NCI-H2107 treated with DMSO at 0.1 percent for 48 hours (cell line): ENCODE results near the gene NCF4.

Source experiments
- DNase-seq: peaks from one replicate; lab custom pipeline; 2025; ENCODE audit not compliant: unreplicated experiment; lab: John Stamatoyannopoulos, UW

NCF4 gene

DNA sequence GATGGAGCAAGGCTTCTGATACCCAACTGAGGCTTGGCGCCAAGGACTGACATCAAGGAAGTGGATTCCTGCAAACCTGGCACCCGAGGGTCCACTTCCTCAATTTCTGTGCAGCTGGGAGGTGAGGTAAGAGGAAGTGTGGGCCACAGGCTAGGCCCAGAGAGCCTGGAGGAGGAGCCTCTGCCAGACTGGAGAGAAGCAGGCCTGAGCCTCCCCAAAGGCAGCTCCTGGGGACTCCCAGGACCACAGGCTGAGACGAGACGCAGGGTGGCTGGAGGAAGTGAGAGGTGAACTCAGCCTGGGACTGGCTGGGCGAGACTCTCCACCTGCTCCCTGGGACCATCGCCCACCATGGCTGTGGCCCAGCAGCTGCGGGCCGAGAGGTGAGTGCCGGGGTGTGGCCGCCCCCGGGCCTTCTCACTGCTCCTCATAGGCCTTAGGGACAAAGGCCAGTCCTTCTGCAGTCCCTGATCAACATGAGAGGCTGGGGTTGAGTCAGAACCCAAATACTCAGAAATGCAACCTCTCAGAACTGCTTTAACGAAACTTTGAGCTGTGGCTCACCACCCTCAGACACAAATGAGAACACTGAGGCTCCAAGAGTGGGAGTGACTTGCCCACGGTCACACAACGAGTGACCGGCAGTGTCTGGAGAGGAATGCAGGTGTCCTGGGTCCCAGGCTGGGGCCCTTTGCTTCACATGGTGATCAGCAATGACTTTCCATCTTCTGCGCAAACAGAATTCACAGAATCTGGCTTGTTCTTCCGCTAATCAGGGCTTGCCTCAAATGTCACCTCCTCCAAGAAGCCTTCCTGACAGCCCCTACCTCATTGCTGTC is at the start of gene NCF4:
NCF4 (plus strand) TSS at position 186 of the 839 bp plus-strand sequence; CDS start at position 352, 166 bp downstream.
- DNase-seq = no peak

DNA sequence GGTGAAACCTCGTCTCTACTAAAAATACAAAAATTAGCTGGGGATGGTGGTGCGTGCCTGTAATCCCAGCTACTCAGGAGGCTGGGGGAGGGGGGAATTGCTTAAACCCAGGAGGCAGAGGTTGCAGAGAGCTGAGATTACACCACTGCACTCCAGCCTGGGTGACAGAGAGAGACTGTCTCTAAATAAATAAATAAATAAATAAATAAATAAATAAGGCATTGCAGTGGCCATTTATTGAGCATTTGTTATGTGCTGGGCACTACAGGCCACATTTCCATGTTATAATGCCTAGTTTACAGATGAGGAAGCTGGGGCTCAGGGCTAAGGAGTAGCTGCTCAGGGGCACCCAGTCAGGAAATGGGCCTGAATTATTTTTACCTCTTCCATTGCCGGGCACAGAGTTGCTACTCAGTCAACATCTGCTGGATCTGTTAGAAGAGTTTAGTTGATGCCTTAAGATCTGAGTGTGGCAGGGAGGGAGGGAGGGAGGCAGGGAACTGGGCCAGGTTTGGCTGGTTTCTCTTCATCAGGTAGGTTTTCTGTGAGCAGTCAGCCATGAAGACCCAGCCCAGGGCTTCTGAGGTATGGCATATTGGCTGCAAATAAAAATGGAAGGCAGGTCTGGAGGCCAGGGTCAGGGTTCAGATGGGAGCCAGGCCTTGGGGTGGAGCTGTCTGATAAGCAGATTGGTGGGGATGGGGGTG is 49.6 kb upstream of the NCF4 start:
- no peak for DNase-seq

DNA sequence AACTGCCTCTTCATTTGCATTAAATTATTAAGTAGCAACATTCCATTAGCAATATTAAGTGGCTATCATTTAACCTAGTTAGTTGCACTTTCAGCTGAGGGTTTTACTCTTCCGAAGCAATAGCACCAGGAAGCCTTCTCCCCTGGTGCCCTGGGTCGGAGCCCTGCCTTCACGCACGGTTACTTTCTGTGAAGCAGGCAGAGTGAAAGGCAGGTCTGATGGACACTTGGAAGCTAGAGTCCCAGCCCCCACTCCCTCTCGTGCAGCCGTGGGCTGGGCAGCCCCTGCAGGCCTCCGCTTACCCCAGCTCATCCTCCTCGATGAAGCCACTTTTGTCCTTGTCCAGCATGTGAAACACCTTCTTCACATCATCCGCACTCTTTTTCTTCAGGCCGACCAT is 46.0 kb upstream of the NCF4 start:
- no peak for DNase-seq

DNA sequence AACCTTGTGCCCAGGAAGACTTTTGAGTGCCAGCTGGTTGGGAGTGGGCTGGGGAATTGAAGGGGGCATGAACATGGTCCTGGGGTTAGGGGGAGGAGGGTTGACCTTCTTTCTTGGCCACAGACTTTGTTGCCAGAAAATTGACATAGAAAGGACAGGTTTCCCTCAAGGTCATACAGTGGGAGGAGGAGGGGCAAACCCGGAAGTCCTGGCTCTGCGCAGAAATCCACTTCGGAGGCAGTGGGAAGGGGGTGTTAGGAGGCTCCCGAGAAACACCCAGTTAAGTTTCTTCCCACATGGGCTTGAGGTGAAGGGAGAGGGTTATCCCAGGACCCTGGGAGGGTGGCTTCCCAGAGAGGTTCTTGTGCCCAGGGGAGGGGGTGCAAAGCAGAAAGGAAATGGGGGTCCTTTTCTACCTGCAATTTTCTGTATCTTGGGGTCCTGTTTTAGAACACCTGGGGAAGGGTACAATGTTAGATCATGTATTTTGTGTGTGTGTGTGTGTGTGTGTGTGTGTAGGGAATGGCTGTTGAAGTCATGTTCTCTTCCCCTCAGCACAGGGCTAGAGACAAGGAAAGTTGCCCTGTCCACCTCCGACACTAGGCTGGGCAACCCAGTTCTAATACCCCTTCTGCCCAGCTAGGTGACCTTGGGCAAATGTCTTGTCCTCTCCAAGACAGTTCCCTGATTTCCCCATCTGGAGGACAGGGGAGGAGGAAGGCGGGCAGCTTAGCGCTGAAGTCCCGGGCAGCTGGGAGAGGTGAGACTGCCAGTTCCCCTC is 45.1 kb upstream of the NCF4 start:
- no peak for DNase-seq

DNA sequence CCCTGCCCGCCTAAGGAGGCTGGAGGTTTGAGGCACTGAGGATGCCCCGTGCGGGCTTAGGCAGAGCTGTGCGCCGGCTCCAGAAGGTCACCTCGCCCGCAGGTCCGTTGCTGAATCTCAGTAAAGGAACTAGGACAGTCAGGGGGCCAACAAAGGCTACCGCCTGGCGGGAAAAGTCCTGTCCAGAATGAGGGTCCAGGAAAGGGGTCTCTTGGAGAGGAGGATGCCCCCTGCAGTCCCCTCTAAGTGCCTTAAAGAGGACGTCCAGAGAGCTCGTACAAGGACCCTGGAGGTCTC is 44.5 kb upstream of the NCF4 start:
- no peak for DNase-seq

DNA sequence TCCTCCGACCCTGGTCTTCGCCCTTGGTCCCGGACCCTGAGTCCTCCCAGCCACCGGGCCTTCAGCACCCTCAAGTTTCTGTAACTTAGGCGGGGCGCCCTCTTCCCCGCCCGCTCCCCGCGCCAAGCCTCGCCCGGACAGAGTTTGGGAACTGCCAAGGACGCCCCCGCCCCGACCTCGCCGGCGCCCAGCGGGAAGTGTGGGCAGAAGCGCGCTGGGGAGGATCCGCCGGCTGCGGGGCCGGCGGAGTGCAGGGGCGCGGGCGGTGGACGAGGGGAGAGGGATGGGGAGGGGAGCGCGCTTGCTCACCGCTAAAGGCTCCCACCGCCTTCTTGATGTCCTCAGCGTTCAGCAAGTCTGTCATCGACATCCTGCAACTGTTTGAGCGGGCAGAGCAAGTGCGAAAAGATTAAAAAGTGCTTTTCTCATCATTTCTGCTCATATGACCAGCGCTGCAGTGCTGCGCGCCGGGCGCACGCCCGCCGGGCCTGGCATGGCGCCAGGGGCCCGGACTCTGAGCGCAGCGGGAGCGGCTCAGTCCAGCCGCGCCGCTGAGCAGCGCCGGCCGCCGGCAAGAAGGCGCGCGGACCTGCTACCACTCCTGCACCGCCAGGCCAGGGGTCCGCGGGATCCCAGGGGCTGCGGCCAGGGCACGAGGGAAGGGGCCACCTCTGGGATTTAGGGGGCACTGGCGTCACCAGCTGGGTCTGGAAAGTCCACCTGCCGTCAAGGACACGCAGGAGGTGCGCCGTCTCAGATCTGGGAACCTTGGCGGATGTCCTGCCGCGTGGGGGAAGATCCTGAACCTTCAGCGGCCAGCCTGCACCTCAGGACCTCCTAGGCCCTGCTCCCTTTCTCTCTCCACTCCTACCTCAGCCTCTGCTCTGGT is 43.9 kb upstream of the NCF4 start, which contains the start of gene PVALB:
PVALB (minus strand) TSS at position 400 of the 889 bp plus-strand sequence; CDS start at position 370, 30 bp downstream.
- DNase-seq = no peak

DNA sequence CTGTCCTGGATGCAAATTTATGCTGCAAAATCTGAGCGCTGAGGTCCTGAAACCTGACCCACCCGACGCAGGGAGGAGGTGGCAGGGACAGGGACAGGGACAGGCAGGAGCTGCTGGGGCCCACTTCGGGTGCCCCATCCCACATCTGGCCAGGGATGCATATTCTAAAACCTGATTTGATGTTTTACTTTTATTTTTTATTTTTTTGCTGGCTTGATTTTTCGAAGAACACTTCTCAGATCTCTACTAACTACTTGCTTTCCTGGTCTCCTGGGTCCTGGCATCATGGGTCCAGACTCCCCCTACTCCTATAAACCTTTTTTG is 43.3 kb upstream of the NCF4 start:
- DNase-seq = no peak

DNA sequence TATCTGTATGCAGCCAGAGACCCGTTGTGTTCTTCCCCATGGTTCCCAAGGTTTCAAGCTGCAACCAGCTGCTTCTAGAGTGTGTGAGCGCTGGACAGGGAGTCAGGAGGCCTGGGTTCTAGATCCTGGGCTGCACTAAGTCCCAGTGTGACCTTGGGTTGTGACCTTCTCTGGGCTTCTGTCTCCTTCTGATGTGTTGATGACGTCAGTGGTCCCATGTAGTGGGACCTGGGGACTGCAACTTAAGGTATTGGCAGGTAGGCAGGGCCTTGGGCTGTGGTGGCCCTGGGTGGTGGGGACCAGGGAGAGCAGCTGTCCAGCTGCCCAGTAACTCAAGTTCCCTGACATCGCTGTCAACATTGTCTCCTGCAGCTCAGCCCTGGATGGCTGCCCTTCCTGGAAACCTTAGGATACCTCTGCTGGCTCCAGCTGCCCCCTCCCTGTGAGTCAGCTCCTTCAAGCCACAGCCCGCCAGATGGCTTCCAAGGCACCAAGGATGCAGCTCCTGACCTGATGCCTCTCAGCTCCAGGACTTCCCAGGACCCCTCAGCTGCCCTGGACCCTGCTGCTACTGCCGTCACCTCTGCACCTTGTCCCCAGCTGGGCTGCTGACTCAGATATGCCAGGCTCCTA is 42.7 kb upstream of the NCF4 start:
- DNase-seq = no peak

DNA sequence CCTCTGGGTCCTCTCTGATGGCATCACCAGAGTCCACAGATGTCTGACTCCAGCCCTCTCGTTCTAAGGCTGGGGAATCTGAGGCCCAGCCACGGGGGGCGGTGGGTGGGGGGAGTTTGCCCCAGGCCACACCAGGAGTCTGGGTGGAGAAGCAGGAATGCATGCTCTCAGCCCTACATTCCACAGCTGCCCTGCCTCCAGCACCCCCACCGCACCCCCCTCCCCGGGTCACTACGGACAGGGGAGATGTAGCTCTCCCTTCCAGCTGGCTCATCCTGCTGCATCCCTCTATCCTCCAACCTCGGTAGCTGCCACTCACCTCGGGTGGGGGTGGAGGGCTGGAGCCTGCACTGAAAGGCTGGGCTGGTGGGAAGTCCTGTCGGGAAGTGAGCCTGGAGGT is 41.7 kb upstream of the NCF4 start:
- DNase-seq = no peak

DNA sequence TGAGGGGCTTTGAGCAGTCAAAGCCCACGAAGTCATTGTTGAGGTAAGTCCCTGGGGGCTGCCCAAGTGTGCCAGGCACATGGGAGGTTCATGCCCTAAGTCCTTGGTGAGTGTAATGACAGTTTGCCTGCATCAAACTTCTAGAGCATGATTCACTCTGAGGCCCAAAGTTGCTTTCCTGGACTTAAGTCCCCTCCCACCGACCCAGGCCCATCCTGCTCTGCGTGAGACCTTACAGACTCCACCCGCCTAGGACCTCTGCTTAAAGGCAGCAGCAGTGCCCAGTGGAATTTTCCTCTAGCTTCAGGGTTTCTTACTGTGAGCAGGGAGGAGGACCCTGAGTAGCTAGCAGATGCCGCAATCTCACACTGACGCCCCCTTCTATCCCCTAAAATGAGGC is 38.2 kb upstream of the NCF4 start:
- no peak for DNase-seq

DNA sequence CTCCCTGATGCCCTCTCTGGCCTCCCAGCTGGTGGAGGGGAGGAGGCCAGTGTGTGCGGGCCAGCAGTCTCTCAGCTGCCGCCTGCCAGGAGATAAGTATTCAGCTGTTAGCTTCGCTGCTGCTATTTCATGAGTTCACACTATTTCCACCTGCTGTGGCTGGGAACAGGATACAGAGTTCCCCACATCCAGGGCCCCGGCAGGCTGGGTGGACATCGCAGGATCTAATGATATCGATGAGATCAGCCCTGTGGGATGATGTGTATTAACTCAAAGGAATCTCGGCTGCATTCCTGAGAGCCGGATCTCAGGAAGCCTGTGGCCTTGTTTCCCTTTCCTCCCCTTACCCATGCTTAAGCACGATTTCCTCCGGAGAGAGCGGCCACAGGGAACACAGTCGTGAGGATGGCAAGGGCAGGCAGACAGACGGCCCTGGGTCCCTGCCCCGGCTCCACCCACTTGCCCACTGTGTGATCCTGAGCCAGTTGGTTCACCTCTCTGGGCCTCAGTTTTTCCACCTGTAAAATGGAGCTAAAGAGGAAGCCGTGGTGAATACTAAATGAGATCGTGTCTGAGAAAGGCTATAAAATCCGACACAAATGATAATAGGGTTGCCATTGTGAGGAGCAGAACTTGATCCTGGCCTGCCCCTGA is 37.5 kb upstream of the NCF4 start:
- DNase-seq = no peak

DNA sequence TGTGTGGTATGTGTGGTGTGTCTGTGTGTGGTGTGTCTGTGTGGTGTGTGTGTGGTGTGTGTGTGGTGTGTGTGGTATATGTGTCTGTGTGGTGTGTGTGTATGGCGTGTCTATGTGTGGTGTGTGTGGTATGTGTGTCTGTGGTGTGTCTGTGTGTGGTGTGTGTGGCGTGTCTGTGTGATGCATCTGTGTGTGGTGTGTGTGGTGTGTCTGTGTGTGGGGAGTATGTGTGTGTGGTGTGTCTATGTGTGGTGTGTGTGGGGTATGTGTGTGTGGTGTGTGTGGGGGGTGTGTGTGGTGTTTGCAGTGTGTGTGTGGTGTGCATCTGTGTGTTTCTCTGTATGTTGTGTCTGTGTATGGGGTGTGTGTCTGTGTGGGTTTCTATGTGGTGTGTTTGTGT is 36.2 kb upstream of the NCF4 start:
- DNase-seq = no peak

DNA sequence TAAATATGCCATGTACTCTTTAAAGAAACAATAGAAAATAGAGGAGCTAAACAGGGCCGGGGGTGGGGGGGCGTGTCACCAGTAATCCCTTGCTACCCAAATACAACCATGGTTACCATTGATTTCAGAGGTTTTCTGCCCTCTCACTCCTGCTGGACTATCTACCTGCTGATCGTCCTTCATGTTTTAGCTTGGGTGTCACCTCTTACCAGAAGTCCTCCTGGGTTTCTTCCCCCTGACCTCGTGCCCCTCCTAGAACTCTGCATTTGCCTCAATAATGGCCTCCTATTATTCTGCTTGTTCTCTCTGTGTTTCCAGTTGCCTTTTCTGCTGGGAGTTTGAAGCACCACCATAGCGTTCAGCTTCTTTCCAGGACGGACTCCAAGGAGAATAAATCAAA is 34.5 kb upstream of the NCF4 start:
- DNase-seq = no peak

DNA sequence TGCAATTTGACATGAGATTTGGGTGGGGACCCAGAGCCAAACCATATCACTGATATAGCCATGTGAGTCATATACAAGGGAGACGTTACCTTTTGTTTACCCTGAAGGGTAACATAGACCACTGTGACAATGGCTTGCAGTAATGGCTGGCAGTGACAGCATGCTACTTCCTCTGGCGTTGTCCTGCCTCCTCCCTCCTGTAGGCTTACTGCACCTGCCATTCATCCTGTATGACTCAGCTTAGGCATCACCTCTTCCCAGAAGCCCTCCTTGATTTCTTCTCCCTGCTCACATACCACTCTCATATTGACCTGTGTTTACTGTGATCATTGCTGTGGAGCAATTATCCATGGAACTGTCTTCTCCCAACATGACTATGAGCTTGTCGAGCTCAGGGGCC is 32.0 kb upstream of the NCF4 start:
- DNase-seq = no peak

DNA sequence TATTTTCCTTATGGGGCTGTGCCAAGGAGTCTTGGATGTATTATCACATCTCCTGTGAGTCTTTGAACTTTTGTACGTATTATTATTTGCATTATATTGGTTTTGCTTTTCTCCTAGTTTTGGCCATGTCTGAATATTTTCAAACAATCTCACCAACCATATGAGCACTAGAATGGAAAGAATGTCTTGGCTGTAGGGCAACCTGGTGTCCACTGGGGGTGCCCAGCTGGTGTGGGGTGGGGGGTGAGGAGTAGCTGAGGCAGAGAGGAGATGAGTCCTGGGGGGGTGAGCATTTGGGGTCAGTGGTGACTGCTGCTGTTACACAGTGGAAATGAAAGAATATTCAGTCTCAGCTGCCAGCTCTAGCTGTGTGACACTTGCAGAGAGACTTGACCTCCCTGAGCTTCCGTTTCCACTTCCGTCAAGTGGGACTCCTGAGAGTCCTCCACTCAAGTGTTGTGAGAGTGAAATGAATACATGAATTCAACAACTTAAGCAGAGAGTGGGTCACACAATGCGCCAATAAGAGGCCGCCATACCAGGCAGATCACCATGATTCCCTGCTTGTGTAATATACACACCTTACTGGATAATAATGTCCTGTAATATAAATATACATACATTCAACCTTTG is 31.3 kb upstream of the NCF4 start:
- no peak for DNase-seq

DNA sequence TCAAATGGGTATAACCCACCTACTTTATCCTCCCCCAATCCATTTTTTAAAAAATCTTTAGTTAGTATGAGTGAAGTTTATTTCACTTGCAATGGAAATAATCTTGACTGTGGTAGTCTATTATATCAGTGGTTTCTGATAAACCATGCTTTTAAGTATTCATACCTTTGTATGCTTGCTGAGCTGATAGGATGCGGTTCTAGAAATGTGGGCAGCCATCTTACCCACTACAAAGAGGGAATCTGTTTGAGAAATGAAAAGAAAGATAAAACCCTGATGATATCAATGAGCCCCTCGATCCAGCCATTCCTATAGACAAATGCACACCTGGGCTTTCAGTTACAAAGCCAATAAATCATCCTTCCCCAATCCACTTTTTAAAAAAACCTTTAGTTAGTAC is 30.2 kb upstream of the NCF4 start:
- DNase-seq = no peak

DNA sequence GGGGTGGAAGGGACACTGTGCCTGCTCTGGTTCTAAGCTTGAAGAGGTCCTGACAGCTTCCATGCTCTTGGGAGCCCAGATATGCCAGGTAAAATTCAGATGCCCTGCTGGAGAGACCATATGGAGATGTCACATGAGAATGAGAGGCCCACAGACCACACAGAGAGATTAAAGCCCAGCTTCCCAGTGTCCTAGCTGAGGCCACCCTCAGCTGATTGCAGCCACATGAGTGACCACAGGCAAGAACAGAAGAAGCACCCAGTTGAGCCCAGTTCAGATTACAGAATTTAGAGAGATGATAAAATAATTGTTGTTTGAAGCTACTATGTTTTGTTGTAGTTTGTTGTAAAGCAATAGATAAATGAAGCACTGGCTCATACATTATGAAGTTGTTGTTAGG is 29.6 kb upstream of the NCF4 start:
- DNase-seq = no peak

DNA sequence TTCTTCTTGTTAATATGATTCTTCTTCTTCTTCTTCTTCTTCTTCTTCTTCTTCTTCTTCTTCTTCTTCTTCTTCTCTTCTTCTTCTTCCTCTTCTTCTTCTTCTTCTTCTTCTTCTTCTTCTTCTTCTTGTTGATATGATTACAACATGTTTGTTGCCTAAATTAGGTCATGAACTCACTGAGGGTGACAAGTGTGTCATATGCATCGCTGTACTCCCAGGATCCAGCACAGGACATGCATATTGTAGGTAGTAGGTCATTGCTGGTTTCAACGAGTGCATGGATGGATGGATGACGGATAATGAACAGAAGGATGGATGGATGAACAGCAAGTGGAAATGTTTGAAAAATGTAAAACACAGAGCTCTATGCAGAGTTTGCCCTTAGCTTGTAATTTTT is 29.1 kb upstream of the NCF4 start:
- no peak for DNase-seq

DNA sequence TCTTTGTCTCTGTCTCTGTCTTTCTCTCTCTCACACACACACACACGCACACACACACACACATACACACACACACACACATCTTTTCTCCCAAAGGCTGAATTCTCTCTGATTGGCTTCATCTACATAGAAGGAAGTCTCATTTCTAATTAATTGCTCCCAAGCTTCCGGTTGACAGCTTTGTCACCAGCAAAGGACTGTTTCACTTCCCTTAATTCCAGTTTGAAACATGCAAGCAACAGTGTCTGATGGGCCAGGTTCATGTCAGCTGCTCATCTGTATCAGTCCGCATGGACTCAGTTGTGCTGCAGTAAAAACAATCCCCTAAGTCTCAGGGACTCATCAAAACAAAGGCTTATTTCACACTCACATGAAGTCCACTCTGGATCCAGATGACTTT is 27.7 kb upstream of the NCF4 start:
- no peak for DNase-seq

DNA sequence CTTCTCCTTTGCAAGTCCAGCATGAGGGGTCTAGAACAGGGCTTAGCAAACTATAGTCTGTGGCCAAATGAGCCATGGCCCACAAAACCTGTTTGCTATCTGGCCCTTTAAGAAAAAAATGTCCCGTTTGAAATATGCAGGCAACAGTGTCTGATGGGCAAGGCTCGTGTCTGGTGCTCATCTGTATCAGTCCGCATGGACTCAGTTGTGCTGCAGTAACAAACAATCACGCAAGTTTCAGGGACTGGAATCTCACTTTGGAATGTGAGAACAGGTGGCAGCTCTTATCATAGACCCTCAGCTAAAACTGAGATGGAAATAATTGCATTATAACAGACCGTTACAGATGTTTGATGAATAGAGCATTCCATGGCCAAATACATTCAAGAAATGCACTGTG is 24.9 kb upstream of the NCF4 start:
- DNase-seq = no peak
